Gastroesophageal sphincter (tissue), 3 donors: ENCODE results near the gene GRM8.
"Not testable (repeated sequence)": the region's sequence is repeated elsewhere in the genome, so short reads cannot be mapped to it uniquely, and the experiment has no call there.

Experiments used
- EP300 ChIP-seq: sonication (generic); formaldehyde crosslinking; IDR thresholded peaks from one replicate; pipeline ENCODE4 v1.6.1; 2017; ENCODE audit warnings: antibody characterized with exemption, mild to moderate bottlenecking
- POLR2A ChIP-seq, 2 donors: fragments of 450-650 bp; IDR thresholded peaks; one replicate each; pipeline ENCODE4 v1.6.1; 2017; ENCODE audit warnings: antibody characterized with exemption in 2 of 2, mild to moderate bottlenecking in 2 of 2, moderate library complexity in 1 of 2
- POLR2AphosphoS5 ChIP-seq: sonication (generic); formaldehyde crosslinking; IDR thresholded peaks from one replicate; pipeline ENCODE4 v1.6.1; 2017; ENCODE audit warnings: antibody characterized with exemption
- TF ChIP-seq, protein P1 (sequence below), 4 experiments: fragments of 200-600 bp in 2 of 4; fragments of 450-650 bp in 2 of 4; sonication (generic) in 1 of 4; IDR thresholded peaks; one replicate each; pipeline ENCODE4 v1.5.1; 2017 to 2019; ENCODE audit warnings: antibody characterized with exemption in 4 of 4, mild to moderate bottlenecking in 2 of 4, moderate library complexity in 2 of 4

DNA sequence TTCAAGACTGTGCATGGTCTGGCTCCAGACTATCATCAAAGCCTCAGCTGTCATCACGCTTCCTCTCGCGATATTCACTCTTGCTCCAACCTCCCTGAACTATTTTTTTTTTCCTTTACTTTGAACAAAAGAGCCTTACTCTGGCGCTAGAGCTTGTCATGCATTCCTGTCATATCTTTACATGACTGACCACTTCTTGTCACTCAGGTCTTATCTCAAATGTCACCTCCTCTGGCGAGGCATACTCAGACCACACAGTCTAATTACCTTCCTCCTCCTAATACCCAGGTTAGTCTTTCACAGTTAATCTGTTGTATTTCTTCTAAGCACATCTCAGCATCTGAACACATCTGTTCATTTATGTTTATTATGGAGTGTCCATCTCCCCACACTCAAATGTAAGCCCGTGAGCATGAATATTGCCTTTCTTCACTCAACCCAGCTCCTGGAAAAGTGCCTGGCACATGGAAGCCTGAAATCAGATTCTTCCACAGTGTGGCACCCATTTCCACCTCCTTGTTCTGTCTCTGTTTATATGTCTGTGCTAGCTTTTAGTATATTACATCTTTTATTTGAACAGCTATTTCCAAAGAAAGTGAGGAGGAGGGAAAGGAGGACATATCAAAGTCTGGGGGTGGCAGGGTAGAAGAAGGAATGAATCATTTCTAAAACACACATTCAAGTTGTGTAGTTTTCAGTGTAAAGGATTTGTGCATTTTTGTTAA lies 351.5 kb downstream of the GRM8 start:
- TF ChIP-seq, protein P1, sequence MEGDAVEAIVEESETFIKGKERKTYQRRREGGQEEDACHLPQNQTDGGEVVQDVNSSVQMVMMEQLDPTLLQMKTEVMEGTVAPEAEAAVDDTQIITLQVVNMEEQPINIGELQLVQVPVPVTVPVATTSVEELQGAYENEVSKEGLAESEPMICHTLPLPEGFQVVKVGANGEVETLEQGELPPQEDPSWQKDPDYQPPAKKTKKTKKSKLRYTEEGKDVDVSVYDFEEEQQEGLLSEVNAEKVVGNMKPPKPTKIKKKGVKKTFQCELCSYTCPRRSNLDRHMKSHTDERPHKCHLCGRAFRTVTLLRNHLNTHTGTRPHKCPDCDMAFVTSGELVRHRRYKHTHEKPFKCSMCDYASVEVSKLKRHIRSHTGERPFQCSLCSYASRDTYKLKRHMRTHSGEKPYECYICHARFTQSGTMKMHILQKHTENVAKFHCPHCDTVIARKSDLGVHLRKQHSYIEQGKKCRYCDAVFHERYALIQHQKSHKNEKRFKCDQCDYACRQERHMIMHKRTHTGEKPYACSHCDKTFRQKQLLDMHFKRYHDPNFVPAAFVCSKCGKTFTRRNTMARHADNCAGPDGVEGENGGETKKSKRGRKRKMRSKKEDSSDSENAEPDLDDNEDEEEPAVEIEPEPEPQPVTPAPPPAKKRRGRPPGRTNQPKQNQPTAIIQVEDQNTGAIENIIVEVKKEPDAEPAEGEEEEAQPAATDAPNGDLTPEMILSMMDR (IDR thresholded peaks at IDR 0.05): not testable (repeated sequence)
- not testable (repeated sequence) for TF ChIP-seq POLR2AphosphoS5; POLR2A (IDR thresholded peaks at IDR 0.05); EP300
